Esophagus muscularis mucosa (tissue), 3 donors: Measurements from ENCODE around the gene PTPRZ1.

Experiments used
- POLR2A ChIP-seq: fragments of 450-650 bp; IDR thresholded peaks from one replicate; pipeline ENCODE4 v1.6.1; 2017; ENCODE audit warnings: antibody characterized with exemption, moderate library complexity, mild to moderate bottlenecking, low read depth
- TF ChIP-seq, protein P1 (sequence below), 3 experiments: fragments of 200-600 bp in 2 of 3; fragments of 450-650 bp in 1 of 3; sonication (generic) in 2 of 3; IDR thresholded peaks; one replicate each; pipeline ENCODE4 v1.5.1; 2017 to 2019; ENCODE audit warnings: antibody characterized with exemption in 3 of 3, mild to moderate bottlenecking in 2 of 3, moderate library complexity in 1 of 3

DNA sequence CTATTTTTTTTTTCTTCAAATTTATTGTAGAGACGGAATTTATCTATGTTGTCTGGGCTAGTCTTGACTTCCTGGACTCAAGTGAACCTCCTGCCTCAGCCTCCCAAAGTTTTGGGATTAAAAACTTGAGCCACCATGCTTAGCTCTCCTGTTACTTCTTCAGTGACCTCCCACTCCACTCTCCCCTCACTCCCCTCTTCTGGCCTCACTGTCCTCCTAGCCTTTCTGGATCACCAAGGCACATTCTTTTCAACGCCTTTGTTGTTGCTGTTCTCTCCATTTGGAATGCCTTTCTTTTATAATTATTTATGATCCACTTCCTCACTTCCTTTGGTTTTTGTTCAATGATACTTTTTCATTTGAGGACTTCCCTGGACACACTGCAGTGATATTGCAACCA lies 17.9 kb downstream of the PTPRZ1 start:
- no peak for TF ChIP-seq POLR2A
- TF ChIP-seq, protein P1, sequence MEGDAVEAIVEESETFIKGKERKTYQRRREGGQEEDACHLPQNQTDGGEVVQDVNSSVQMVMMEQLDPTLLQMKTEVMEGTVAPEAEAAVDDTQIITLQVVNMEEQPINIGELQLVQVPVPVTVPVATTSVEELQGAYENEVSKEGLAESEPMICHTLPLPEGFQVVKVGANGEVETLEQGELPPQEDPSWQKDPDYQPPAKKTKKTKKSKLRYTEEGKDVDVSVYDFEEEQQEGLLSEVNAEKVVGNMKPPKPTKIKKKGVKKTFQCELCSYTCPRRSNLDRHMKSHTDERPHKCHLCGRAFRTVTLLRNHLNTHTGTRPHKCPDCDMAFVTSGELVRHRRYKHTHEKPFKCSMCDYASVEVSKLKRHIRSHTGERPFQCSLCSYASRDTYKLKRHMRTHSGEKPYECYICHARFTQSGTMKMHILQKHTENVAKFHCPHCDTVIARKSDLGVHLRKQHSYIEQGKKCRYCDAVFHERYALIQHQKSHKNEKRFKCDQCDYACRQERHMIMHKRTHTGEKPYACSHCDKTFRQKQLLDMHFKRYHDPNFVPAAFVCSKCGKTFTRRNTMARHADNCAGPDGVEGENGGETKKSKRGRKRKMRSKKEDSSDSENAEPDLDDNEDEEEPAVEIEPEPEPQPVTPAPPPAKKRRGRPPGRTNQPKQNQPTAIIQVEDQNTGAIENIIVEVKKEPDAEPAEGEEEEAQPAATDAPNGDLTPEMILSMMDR (IDR thresholded peaks at IDR 0.05) = no peak
